ENCODE data around the gene AKNAD1.
A peak's percentile ranks its signal among the peaks of the same experiment; 100 is the strongest.

AKNAD1 gene

DNA sequence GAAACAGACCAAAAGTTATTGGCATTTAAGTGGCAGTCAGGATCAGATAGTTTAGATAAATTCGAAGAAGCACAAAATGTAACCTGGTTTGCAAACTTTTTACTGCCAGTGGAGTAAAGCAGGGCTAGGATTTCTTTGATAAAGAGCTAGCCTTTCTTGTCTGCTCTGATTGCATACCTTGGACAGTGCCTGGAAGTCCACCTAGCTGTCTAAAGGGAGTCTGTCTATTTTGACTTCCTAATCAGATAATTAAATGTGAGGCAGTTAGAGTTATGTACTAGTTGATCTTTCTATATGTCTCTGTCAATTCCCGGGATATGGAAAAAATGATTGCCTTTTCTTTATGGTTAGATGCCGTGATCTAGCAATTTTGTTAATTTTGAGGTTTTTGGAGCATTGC lies 24.0 kb upstream of the AKNAD1 start:
- H3K27me3 Mint-ChIP-seq = no peaks in the 10 kb centered on the region

DNA sequence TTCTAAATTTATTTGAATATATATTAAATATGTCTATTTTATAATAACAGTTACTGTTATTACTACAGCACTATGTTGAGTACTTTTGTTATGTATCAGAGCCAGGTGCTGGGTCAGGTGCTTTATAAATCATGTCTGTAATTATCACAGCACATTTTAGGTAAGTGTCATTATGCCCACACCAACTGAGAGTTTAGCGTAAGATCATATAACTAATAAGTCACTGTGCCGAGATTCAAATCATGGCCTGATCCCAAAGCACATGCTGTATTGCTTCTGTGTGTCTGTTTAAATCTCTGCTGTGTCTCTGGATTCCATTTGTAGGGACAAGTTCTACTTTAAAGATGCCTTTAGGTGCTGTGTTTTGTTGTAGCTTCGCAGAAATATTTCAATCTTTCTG lies 21.8 kb upstream of the AKNAD1 start:
- no peaks in the 10 kb centered on the region for H3K27me3 Mint-ChIP-seq
- no peaks in the 10 kb centered on the region for H3K36me3 Mint-ChIP-seq
- no peak overlapping the region for H3K4me3 Mint-ChIP-seq
- ATAC-seq (replicated peaks) = no peak
- no peak overlapping the region for H3K27ac Mint-ChIP-seq
- DNase-seq = no peak
- no peaks in the 10 kb centered on the region for H3K9me3 Mint-ChIP-seq
- peaks cover 7 to 20% of the 10 kb centered on the region in 2 donors for H3K4me1 Mint-ChIP-seq

More for the DNA sequence above, 24.0 kb upstream of the AKNAD1 start:
- Mint-ChIP-seq H3K4me1 (peaks cover 7 to 20% of the 10 kb centered on the region in 2 donors), H3K36me3 (no peaks in the 10 kb centered on the region), H3K9me3 (no peaks in the 10 kb centered on the region), H3K27ac (no peak overlapping the region), H3K4me3 (no peak overlapping the region)
- no peak for ATAC-seq (replicated peaks)
- DNase-seq = no peak

DNA sequence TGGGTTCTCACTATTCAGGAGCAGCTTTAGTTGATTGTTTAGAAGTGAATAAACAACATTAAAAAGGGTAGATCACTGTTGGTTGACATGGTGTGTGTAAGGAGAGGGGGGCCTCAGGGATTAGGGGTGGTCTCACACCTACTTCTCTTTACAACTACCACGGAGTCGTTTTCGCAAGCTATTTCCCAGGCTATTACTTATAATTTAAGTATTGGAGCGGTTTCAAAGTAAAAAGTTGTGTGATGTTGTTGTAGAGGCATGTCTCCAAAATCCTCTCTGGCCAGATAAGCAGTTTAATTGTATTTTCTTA lies 21.2 kb upstream of the AKNAD1 start:
- Mint-ChIP-seq H3K4me3 (peak overlapping the region; percentile 91 to 92), H3K27ac (peak overlapping the region; percentile 69), H3K27me3 (no peaks in the 10 kb centered on the region), H3K9me3 (no peaks in the 10 kb centered on the region), H3K4me1 (peaks cover 7 to 20% of the 10 kb centered on the region in 2 donors), H3K36me3 (no peaks in the 10 kb centered on the region)
- DNase-seq (no peak), ATAC-seq (replicated peaks) (no peak)

DNA sequence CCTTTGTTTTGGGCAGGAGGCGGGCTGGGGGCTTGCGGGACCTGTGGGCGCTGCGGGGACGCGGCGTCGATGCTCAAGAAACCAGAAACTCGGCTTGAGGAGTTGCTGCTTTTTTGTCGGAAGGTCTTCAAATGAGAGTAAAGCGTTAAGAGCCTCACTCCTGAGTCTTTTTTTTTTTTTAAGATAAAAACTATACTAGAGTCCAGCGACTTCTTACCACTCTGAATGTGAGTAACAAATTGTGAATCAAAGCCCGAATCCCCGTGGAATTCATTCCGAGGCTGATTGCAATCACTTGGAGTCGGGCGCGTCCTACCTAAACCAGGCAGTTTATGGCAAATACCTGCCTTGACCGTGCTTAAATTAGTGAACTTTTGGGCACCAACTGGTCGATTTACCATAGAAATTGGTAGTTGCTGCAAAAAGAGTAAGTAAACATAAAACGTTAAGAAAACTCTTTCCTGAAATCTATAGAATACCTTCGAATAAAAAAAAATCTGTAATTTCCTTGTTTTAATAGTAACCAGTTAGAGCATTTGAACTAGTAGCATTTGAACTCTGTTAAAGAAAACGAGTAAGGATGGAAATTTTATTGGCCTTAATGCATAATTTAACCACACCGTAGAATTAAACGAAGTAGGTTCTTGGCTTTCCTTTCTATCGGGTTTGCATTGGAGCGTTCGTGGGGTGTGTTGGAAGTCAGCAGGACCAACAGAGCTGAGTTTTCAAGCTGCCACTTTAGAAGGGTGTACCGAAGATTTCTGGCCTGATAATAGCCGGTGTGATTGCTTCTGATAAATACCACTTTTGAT lies 20.7 kb upstream of the AKNAD1 start:
- H3K9me3 Mint-ChIP-seq = no peaks in the 10 kb centered on the region
- peak overlapping the region; percentile 91 to 92 for H3K4me3 Mint-ChIP-seq
- no peak for ATAC-seq (replicated peaks)
- no peak for DNase-seq
- peaks cover 7 to 20% of the 10 kb centered on the region in 2 donors for H3K4me1 Mint-ChIP-seq
- H3K36me3 Mint-ChIP-seq = no peaks in the 10 kb centered on the region
- H3K27ac Mint-ChIP-seq = peak overlapping the region; percentile 69
- no peaks in the 10 kb centered on the region for H3K27me3 Mint-ChIP-seq

DNA sequence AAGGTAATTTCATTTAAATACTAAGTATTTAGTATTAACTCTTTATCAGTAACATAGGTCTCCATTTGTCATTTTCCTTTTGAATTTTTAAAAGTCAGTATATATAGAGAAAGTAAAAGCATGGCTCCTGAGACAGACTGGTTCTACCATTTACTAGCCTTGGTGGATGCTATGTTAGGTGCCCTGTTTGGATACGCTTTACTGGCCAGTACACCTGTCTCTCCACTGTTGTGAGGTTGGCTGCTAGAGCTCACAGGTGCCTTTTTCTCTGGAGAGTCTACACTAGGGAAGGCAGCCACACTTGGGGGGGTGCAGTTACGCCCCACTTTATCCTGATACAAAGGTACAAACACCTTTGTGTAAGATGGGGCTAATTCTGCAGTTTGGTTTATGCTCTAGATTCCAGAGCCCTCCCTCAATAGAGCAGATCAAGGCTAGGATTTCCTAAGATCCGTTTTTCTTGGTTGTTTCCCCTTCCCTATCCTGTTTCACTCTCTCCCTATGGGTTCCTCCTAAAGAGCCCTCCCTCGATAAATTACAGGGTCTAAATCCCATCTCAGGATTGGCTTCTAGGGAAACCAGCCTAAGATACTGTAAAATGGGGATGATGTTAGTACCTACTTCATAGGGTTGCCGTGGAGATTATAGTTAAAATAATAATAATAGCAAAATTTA lies 14.3 kb upstream of the AKNAD1 start:
- no peak for ATAC-seq (replicated peaks)
- Mint-ChIP-seq H3K27me3 (no peaks in the 10 kb centered on the region), H3K4me3 (no peak overlapping the region), H3K9me3 (no peaks in the 10 kb centered on the region), H3K4me1 (peaks cover under 1 to 2% of the 10 kb centered on the region in 2 donors), H3K36me3 (no peaks in the 10 kb centered on the region), H3K27ac (no peak overlapping the region)
- DNase-seq = no peak

DNA sequence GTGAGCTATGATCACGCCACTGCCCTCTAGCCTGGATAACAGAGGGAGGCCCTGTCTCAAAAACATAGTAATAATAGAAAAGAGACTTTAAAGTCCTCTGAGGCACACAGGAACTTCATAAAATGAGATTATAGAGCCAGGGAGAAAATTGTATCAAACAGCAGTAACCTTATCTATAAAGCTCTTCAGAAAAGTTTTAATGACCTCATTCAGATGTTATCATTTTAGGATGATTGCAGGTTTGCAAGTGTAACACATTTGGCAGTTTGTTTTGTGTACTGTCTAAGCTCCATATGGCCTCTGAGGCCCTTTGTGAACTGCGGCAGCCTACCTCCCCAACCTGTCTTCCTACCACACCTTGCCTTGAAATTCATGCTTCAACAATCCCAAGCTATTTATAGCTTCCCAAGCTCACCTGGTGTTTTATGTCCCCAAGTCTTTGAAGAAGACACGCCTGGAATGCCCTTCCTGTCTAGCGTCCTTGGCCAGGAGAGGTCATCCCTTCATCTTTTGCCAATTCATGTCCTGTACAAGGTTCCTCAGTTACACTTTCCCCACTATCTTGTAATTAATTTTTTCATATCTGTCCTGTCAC lies 8.5 kb upstream of the AKNAD1 start:
- H3K9me3 Mint-ChIP-seq = no peaks in the 10 kb centered on the region
- no peaks in the 10 kb centered on the region for H3K36me3 Mint-ChIP-seq
- no peak for DNase-seq
- no peak for ATAC-seq (replicated peaks)
- H3K27ac Mint-ChIP-seq = no peak overlapping the region
- H3K27me3 Mint-ChIP-seq = no peaks in the 10 kb centered on the region
- H3K4me3 Mint-ChIP-seq = no peak overlapping the region
- peaks cover 9 to 19% of the 10 kb centered on the region in 2 donors for H3K4me1 Mint-ChIP-seq

DNA sequence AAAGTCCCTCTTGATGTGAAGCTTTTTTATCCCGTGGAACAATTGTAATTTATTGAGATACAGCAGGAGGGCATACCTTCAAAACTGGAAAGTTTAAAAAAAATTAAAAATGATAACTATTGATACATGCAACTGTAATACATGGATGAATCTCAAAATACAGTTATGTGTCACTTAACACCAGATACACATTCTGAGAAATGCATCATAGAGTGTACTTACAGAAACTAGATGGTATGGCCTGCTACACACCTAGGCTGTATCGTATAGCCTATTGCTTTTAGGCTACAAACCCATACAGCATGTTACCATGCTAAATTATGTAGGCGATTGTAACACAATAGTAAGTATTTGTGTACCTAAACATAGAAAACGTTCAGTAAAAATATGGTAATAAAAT lies 7.1 kb upstream of the AKNAD1 start:
- no peak overlapping the region for H3K4me3 Mint-ChIP-seq
- no peaks in the 10 kb centered on the region for H3K36me3 Mint-ChIP-seq
- no peaks in the 10 kb centered on the region for H3K27me3 Mint-ChIP-seq
- ATAC-seq (replicated peaks) = peak in 1 of 2 donors; percentile 52
- peaks cover 9 to 19% of the 10 kb centered on the region in 2 donors for H3K4me1 Mint-ChIP-seq
- DNase-seq = no peak
- no peaks in the 10 kb centered on the region for H3K9me3 Mint-ChIP-seq
- no peak overlapping the region for H3K27ac Mint-ChIP-seq

DNA sequence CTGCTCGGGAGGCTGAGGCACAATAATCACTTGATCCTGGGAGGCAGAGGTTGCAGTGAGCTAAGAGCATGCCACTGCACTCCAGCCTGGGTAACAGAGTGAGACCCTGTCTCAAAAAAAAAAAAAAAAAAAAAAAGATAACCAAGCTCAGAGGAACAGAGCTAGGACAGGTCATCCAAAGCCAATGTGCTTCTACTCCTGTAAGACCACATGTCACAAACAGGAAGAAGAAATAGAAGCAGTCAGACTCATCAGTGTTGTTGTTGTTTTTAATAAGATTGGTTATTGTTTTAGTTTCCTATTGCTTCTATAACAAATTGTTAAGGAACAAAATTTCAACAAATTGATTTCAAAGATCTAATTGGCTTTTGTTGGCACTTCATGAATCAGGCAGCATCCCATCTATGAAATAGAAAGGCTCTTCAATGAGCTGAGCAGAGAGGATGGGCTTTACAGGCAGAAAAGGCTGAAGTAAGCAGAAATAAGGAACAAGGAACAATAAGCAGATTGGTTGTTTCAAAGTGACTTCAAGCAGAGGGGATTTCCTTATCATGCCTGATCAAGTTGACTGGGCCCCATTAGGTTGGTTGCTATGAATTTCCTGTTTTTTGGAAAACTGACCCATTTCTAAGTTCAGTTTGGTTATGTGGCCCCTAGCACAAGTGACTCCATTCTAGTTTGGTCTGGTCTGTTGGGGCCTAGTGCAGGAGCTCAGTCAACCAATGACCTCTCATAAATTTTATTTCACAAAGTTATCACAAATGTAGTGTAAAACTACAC lies 6.0 kb upstream of the AKNAD1 start:
- Mint-ChIP-seq H3K27me3 (no peaks in the 10 kb centered on the region), H3K4me1 (peaks cover 9 to 19% of the 10 kb centered on the region in 2 donors), H3K4me3 (no peak overlapping the region), H3K27ac (peak overlapping the region; percentile 81), H3K36me3 (no peaks in the 10 kb centered on the region), H3K9me3 (no peaks in the 10 kb centered on the region)
- ATAC-seq (replicated peaks) (peak; percentile 93 to 95), DNase-seq (peak; percentile 1)

DNA sequence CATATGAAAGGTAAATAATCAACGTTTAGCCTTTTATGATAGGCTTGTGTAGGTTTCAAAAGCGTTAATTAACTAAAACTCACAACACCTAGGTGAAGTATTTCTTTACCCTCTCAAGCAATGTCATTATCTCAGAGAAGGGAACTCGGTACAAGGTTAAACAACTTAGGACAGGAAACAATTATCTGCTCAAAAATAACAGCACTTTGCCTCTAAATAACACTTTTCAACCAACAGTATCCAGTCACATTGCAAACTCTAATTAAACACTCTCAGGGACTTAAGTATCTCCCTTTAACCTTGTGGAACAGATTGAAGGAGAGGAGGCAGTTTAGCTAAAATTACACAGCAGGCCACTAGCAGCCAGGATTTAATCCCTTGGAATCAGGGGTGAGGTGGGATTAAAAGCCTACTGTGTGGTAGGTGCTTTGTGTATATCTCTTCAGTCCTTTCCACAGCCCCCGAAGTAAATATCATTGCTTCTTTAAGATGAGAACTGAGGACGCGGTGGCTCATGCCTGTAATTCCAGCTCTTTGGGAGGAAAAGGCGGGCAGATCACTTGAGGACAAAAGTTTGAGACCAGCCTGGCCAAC lies 5.2 kb upstream of the AKNAD1 start:
- DNase-seq (no peak), ATAC-seq (replicated peaks) (no peak)
- Mint-ChIP-seq H3K27ac (peak overlapping the region; percentile 77), H3K36me3 (no peaks in the 10 kb centered on the region), H3K27me3 (no peaks in the 10 kb centered on the region), H3K9me3 (no peaks in the 10 kb centered on the region), H3K4me1 (peaks cover 9 to 19% of the 10 kb centered on the region in 2 donors), H3K4me3 (no peak overlapping the region)

DNA sequence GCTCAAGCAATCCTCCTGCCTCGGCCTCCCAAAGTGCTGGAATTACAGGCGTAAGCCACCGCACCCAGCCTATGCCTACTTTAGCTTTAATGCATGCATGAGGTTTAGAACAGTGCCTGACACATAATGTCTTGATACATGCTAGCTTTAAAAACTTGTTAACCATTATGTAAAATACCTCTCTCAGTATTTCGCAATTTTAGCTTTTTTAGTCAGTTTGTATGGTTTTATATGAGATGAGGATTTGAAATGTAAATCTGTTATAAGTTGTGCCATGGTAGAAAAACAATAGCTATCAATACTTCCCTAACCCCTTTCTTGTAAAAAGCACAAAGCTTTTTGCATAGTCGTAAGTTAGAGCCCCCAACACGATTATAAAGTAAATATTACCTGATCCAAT lies 4.7 kb upstream of the AKNAD1 start:
- H3K9me3 Mint-ChIP-seq = no peaks in the 10 kb centered on the region
- no peak for ATAC-seq (replicated peaks)
- H3K27ac Mint-ChIP-seq = no peak overlapping the region
- H3K4me1 Mint-ChIP-seq = peaks cover 9 to 19% of the 10 kb centered on the region in 2 donors
- H3K4me3 Mint-ChIP-seq = no peak overlapping the region
- H3K36me3 Mint-ChIP-seq = no peaks in the 10 kb centered on the region
- peaks cover 0 to 2% of the 10 kb centered on the region in 2 donors for H3K27me3 Mint-ChIP-seq
- no peak for DNase-seq

DNA sequence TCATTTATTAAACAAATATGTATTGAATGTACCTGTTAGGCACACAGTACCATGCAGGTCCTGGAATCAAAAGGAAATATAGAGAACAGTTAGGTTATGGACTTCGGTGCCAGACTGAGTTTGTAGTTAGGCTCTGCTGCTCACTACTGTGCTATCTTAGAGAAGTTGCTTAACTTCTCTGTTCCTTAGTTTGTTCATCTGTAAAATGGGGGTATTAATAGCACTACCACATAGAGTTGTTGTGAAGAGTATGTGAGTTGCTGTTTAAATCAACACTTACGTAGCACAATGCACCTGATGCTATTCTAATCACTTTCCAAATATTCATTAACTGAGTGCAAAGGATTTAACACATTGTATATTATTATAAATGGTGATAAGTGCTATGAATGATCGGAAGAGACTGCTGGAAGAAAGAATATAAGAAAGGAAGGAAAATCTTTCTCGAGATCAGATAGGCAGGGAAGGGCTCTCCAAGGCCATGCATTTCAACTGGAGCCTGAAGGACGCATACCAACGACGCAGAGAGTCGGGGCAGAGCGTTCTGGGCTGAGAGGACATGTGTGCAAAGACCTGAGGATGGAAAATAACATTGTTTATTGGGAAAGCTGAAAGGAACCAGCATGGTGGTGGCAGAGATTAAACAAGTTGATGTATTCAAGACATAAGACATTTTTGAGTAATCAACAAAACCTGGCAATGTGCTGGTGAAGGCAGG lies 3.5 kb upstream of the AKNAD1 start:
- no peak for ATAC-seq (replicated peaks)
- H3K27ac Mint-ChIP-seq = no peak overlapping the region

DNA sequence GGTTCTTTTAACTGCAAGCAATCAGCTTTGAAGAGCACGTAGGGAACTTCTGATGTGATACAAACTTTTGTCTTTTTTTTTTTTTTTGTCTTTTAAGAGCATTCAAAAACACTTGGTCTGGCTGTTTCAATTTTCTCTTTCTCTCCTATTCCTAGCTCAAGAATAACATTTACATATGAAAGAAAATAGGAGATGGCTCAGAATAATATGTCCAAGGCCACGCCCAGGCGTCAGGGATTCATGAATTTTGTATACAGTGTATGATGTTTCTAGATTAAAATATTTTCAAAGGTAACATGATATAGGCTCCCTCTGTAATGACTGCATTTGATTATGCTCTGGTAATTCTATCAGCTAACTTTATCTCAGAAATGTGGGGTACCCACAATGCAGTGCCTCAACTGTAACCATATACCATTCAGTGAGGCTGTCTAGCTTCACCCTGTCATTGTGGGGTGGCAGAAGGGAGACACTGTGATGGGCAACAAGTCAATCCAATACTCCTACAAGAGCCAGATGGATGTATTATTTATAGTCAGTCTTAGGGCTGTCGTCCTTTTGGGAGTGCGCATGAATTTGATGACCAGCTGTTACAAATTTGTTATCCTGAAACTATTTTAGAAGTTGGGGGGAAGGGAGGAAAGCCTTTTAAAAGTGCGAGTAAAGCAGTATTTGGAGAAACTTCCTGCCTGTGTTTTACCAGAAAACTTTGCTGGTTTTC lies 1.5 kb upstream of the AKNAD1 start:
- no peaks in the 10 kb centered on the region for H3K9me3 Mint-ChIP-seq
- ATAC-seq (replicated peaks) (no peak), DNase-seq (no peak)
- no peak overlapping the region for H3K4me3 Mint-ChIP-seq
- H3K36me3 Mint-ChIP-seq = no peaks in the 10 kb centered on the region
- no peak overlapping the region for H3K27ac Mint-ChIP-seq
- peaks cover 6 to 9% of the 10 kb centered on the region in 2 donors for H3K27me3 Mint-ChIP-seq
- peaks cover 8 to 15% of the 10 kb centered on the region in 2 donors for H3K4me1 Mint-ChIP-seq

More for the DNA sequence above, 3.5 kb upstream of the AKNAD1 start:
- Mint-ChIP-seq H3K27me3 (peaks cover 0 to 4% of the 10 kb centered on the region in 2 donors), H3K4me1 (peaks cover 9 to 19% of the 10 kb centered on the region in 2 donors), H3K4me3 (no peak overlapping the region), H3K9me3 (no peaks in the 10 kb centered on the region), H3K36me3 (no peaks in the 10 kb centered on the region)
- DNase-seq = no peak

Data from stimulated activated naive B cell treated with anti-CD40 and anti-IgM and Interleukin-4, amounts not matched to agents 10 μg/mL and 1 μg/mL and 100 μg/mL, for 72 hours (primary cell).